ENCODE results near the gene SPG7. TPM values are rescaled to one million over a fixed set of nuclear protein-coding genes. Genes with fewer than 3 reads are reported as not detected.

SPG7 gene
- polyA plus RNA-seq (2013, experiment 1 of 2) = 43.4 TPM
- 47.1 TPM for polyA plus RNA-seq (2013, experiment 2 of 2)

- Histone ChIP-seq H3K4ac (ENCODE audit: low read length) (peak within 1 kb of the TSS; percentile 17), H2AK5ac (ENCODE audit: low read depth, low read length) (peak within 1 kb of the TSS; percentile 88), H3K4me3 (ENCODE audit: low read length in 2 of 2) (peak within 1 kb of the TSS; percentile 68 to 94), H2BK120ac (ENCODE audit: low read depth, low read length) (no peak within 1 kb of the TSS), H2AFZ (ENCODE audit: low read length) (peak within 1 kb of the TSS; percentile 93), H2BK12ac (ENCODE audit: low read length) (peak within 1 kb of the TSS; percentile 41), H3K23ac (ENCODE audit: low read depth, low read length, poor library complexity) (peak within 1 kb of the TSS; percentile 98), H3K4me1 (ENCODE audit: control insufficient read depth in 2 of 2, insufficient read depth in 1 of 2, low read depth in 1 of 2, low read length in 2 of 2) (peaks cover 3 to 4% of the 10 kb centered on the region in 2 donors), H3K9ac (ENCODE audit: low read depth, low read length, poor library complexity) (peak within 1 kb of the TSS; percentile 93), H3K27me3 (ENCODE audit: control insufficient read depth in 3 of 3, insufficient read depth in 3 of 3, low read depth in 1 of 3, low read length in 3 of 3) (no peaks in the 10 kb centered on the region), H2BK15ac (ENCODE audit: low read length) (no peak within 1 kb of the TSS), H3K9me3 (replicated peaks in 1 of 2; ENCODE audit: control insufficient read depth in 2 of 2, insufficient read depth in 1 of 2, low read depth in 1 of 2, low read length in 2 of 2) (no peaks in the 10 kb centered on the region), H3K36me3 (replicated peaks in 1 of 2; ENCODE audit: control insufficient read depth in 2 of 2, insufficient read depth in 2 of 2, low read length in 2 of 2) (peaks cover 13 to 30% of the 10 kb centered on the region in 2 donors), H3K14ac (ENCODE audit: low read length) (peak within 1 kb of the TSS; percentile 98), H3K4me2 (ENCODE audit: insufficient read depth, low read length, poor library complexity, severe bottlenecking) (peak within 1 kb of the TSS; percentile 91), H3K27ac (replicated peaks; ENCODE audit: low read length) (peak within 1 kb of the TSS; percentile 81), H4K8ac (ENCODE audit: low read depth, low read length) (no peak within 1 kb of the TSS), H3K18ac (ENCODE audit: low read length) (peak within 1 kb of the TSS; percentile 97), H3K79me1 (ENCODE audit: low read depth, low read length) (peaks cover 8% of the 10 kb centered on the region), H4K91ac (ENCODE audit: low read depth, low read length, poor library complexity) (peak within 1 kb of the TSS; percentile 99), H2BK5ac (ENCODE audit: low read length) (peak within 1 kb of the TSS; percentile 95)
- WGBS, 2 donors (ENCODE audit: extremely low coverage in 2 of 2, insufficient read length in 2 of 2, insufficient replicate concordance in 1 of 2) = no CpG with 5 or more reads among the region's 90 CpGs
- peak; percentile 92 for DNase-seq (ENCODE audit: low spot score)
These were observed at the start of gene SPG7 for GRCh38 chr16:89507834-89508590. Gene SPG7, plus strand, starts transcription at chr16:89508403. Its CDS starts 15 bp downstream, at chr16:89508418.

GRCh38 chr16:89458551-89458950 is 49.7 kb upstream of the SPG7 start:
- Histone ChIP-seq H3K27me3 (ENCODE audit: control insufficient read depth in 3 of 3, insufficient read depth in 3 of 3, low read depth in 1 of 3, low read length in 3 of 3) (no peaks in the 10 kb centered on the region), H3K23ac (ENCODE audit: low read depth, low read length, poor library complexity) (no peak overlapping the region), H3K4me1 (ENCODE audit: control insufficient read depth in 2 of 2, insufficient read depth in 1 of 2, low read depth in 1 of 2, low read length in 2 of 2) (peaks cover 6 to 7% of the 10 kb centered on the region in 2 donors), H3K4me3 (ENCODE audit: low read length in 2 of 2) (no peak overlapping the region), H3K79me1 (ENCODE audit: low read depth, low read length) (peaks cover 16% of the 10 kb centered on the region), H3K36me3 (replicated peaks in 1 of 2; ENCODE audit: control insufficient read depth in 2 of 2, insufficient read depth in 2 of 2, low read length in 2 of 2) (peaks cover 0 to 41% of the 10 kb centered on the region in 2 donors), H3K4ac (ENCODE audit: low read length) (no peak overlapping the region), H3K9me3 (replicated peaks in 1 of 2; ENCODE audit: control insufficient read depth in 2 of 2, insufficient read depth in 1 of 2, low read depth in 1 of 2, low read length in 2 of 2) (peaks cover 7 to 43% of the 10 kb centered on the region in 2 donors), H3K18ac (ENCODE audit: low read length) (no peak overlapping the region), H2BK15ac (ENCODE audit: low read length) (no peak overlapping the region), H2AK5ac (ENCODE audit: low read depth, low read length) (no peak overlapping the region), H2BK5ac (ENCODE audit: low read length) (no peak overlapping the region), H2BK12ac (ENCODE audit: low read length) (no peak overlapping the region), H2BK120ac (ENCODE audit: low read depth, low read length) (no peak overlapping the region), H2AFZ (ENCODE audit: low read length) (no peak overlapping the region), H3K4me2 (ENCODE audit: insufficient read depth, low read length, poor library complexity, severe bottlenecking) (no peak overlapping the region), H3K14ac (ENCODE audit: low read length) (no peak overlapping the region), H4K91ac (ENCODE audit: low read depth, low read length, poor library complexity) (no peak overlapping the region), H3K9ac (ENCODE audit: low read depth, low read length, poor library complexity) (no peak overlapping the region), H3K27ac (replicated peaks; ENCODE audit: low read length) (no peak overlapping the region), H4K8ac (ENCODE audit: low read depth, low read length) (no peak overlapping the region)
- WGBS, 2 donors (ENCODE audit: extremely low coverage in 2 of 2, insufficient read length in 2 of 2, insufficient replicate concordance in 1 of 2) = no CpG with 5 or more reads among the region's 7 CpGs
- no peak for DNase-seq (ENCODE audit: low spot score)

GRCh38 chr16:89458967-89459366 is 49.2 kb upstream of the SPG7 start:
- H3K27ac ChIP-seq (replicated peaks; ENCODE audit: low read length) = no peak overlapping the region

GRCh38 chr16:89460556-89460955 is 47.6 kb upstream of the SPG7 start:
- no peak overlapping the region for H3K4me3 ChIP-seq (ENCODE audit: low read length in 2 of 2)
- no peak overlapping the region for H4K8ac ChIP-seq (ENCODE audit: low read depth, low read length)
- H3K4me1 ChIP-seq (ENCODE audit: control insufficient read depth in 2 of 2, insufficient read depth in 1 of 2, low read depth in 1 of 2, low read length in 2 of 2) = peaks cover 2 to 4% of the 10 kb centered on the region in 2 donors
- no peak overlapping the region for H3K23ac ChIP-seq (ENCODE audit: low read depth, low read length, poor library complexity)
- no peak overlapping the region for H4K91ac ChIP-seq (ENCODE audit: low read depth, low read length, poor library complexity)
- H3K14ac ChIP-seq (ENCODE audit: low read length) = no peak overlapping the region
- H2BK5ac ChIP-seq (ENCODE audit: low read length) = no peak overlapping the region
- H3K27me3 ChIP-seq (ENCODE audit: control insufficient read depth in 3 of 3, insufficient read depth in 3 of 3, low read depth in 1 of 3, low read length in 3 of 3) = no peaks in the 10 kb centered on the region
- no peak overlapping the region for H3K18ac ChIP-seq (ENCODE audit: low read length)
- WGBS, 2 donors (ENCODE audit: extremely low coverage in 2 of 2, insufficient read length in 2 of 2, insufficient replicate concordance in 1 of 2) = no CpG with 5 or more reads among the region's 6 CpGs
- H2BK12ac ChIP-seq (ENCODE audit: low read length) = no peak overlapping the region
- peaks cover 0 to 39% of the 10 kb centered on the region in 2 donors for H3K36me3 ChIP-seq (replicated peaks in 1 of 2; ENCODE audit: control insufficient read depth in 2 of 2, insufficient read depth in 2 of 2, low read length in 2 of 2)
- H2BK15ac ChIP-seq (ENCODE audit: low read length) = no peak overlapping the region
- no peak overlapping the region for H3K27ac ChIP-seq (replicated peaks; ENCODE audit: low read length)
- H2BK120ac ChIP-seq (ENCODE audit: low read depth, low read length) = no peak overlapping the region
- DNase-seq (ENCODE audit: low spot score) = no peak
- peaks cover 12% of the 10 kb centered on the region for H3K79me1 ChIP-seq (ENCODE audit: low read depth, low read length)
- H3K4ac ChIP-seq (ENCODE audit: low read length) = no peak overlapping the region
- peaks cover 7 to 46% of the 10 kb centered on the region in 2 donors for H3K9me3 ChIP-seq (replicated peaks in 1 of 2; ENCODE audit: control insufficient read depth in 2 of 2, insufficient read depth in 1 of 2, low read depth in 1 of 2, low read length in 2 of 2)
- H2AFZ ChIP-seq (ENCODE audit: low read length) = no peak overlapping the region
- no peak overlapping the region for H3K9ac ChIP-seq (ENCODE audit: low read depth, low read length, poor library complexity)
- no peak overlapping the region for H3K4me2 ChIP-seq (ENCODE audit: insufficient read depth, low read length, poor library complexity, severe bottlenecking)
- H2AK5ac ChIP-seq (ENCODE audit: low read depth, low read length) = no peak overlapping the region

More at GRCh38 chr16:89458967-89459366, 49.2 kb upstream of the SPG7 start:
- Histone ChIP-seq H2BK12ac (ENCODE audit: low read length) (no peak overlapping the region), H3K9ac (ENCODE audit: low read depth, low read length, poor library complexity) (no peak overlapping the region), H3K36me3 (replicated peaks in 1 of 2; ENCODE audit: control insufficient read depth in 2 of 2, insufficient read depth in 2 of 2, low read length in 2 of 2) (peaks cover 0 to 41% of the 10 kb centered on the region in 2 donors), H3K79me1 (ENCODE audit: low read depth, low read length) (peaks cover 15% of the 10 kb centered on the region), H3K4me3 (ENCODE audit: low read length in 2 of 2) (no peak overlapping the region), H2AFZ (ENCODE audit: low read length) (no peak overlapping the region), H3K9me3 (replicated peaks in 1 of 2; ENCODE audit: control insufficient read depth in 2 of 2, insufficient read depth in 1 of 2, low read depth in 1 of 2, low read length in 2 of 2) (peaks cover 7 to 46% of the 10 kb centered on the region in 2 donors), H3K27me3 (ENCODE audit: control insufficient read depth in 3 of 3, insufficient read depth in 3 of 3, low read depth in 1 of 3, low read length in 3 of 3) (no peaks in the 10 kb centered on the region), H3K4me2 (ENCODE audit: insufficient read depth, low read length, poor library complexity, severe bottlenecking) (no peak overlapping the region), H3K23ac (ENCODE audit: low read depth, low read length, poor library complexity) (no peak overlapping the region), H3K18ac (ENCODE audit: low read length) (no peak overlapping the region), H2BK5ac (ENCODE audit: low read length) (no peak overlapping the region), H4K8ac (ENCODE audit: low read depth, low read length) (no peak overlapping the region), H2BK120ac (ENCODE audit: low read depth, low read length) (no peak overlapping the region), H4K91ac (ENCODE audit: low read depth, low read length, poor library complexity) (no peak overlapping the region), H2AK5ac (ENCODE audit: low read depth, low read length) (no peak overlapping the region), H2BK15ac (ENCODE audit: low read length) (no peak overlapping the region), H3K14ac (ENCODE audit: low read length) (no peak overlapping the region), H3K4ac (ENCODE audit: low read length) (no peak overlapping the region), H3K4me1 (ENCODE audit: control insufficient read depth in 2 of 2, insufficient read depth in 1 of 2, low read depth in 1 of 2, low read length in 2 of 2) (peaks cover 2 to 3% of the 10 kb centered on the region in 2 donors)
- WGBS, 2 donors (ENCODE audit: extremely low coverage in 2 of 2, insufficient read length in 2 of 2, insufficient replicate concordance in 1 of 2) = no CpG with 5 or more reads among the region's 2 CpGs
- DNase-seq (ENCODE audit: low spot score) = no peak
